ENCODE results near the gene ARSG. TPM values are rescaled to one million over a fixed set of nuclear protein-coding genes. Genes with fewer than 3 reads are reported as not detected.
"Not testable (repeated sequence)": the region's sequence is repeated elsewhere in the genome, so short reads cannot be mapped to it uniquely, and the experiment has no call there.

The ARSG gene
- total RNA-seq, 1 experiment from 2014 or later = 7.9 TPM

- TF ChIP-seq NR1H2 (CRISPR knock-in tag; IDR thresholded peaks at IDR 0.05) (no peak), ZBTB21 (CRISPR knock-in tag; IDR thresholded peaks at IDR 0.05; ENCODE audit: borderline replicate concordance) (no peak), GRHL2 (CRISPR knock-in tag; IDR thresholded peaks at IDR 0.05; ENCODE audit: insufficient replicate concordance, severe bottlenecking) (no peak), ZMAT4 (CRISPR knock-in tag; IDR thresholded peaks at IDR 0.05) (no peak), OVOL2 (CRISPR knock-in tag; IDR thresholded peaks at IDR 0.05; ENCODE audit: borderline replicate concordance) (no peak), ESRRA (CRISPR knock-in tag; IDR thresholded peaks at IDR 0.05; ENCODE audit: borderline replicate concordance) (no peak)
- TF ChIP-seq, protein P1, sequence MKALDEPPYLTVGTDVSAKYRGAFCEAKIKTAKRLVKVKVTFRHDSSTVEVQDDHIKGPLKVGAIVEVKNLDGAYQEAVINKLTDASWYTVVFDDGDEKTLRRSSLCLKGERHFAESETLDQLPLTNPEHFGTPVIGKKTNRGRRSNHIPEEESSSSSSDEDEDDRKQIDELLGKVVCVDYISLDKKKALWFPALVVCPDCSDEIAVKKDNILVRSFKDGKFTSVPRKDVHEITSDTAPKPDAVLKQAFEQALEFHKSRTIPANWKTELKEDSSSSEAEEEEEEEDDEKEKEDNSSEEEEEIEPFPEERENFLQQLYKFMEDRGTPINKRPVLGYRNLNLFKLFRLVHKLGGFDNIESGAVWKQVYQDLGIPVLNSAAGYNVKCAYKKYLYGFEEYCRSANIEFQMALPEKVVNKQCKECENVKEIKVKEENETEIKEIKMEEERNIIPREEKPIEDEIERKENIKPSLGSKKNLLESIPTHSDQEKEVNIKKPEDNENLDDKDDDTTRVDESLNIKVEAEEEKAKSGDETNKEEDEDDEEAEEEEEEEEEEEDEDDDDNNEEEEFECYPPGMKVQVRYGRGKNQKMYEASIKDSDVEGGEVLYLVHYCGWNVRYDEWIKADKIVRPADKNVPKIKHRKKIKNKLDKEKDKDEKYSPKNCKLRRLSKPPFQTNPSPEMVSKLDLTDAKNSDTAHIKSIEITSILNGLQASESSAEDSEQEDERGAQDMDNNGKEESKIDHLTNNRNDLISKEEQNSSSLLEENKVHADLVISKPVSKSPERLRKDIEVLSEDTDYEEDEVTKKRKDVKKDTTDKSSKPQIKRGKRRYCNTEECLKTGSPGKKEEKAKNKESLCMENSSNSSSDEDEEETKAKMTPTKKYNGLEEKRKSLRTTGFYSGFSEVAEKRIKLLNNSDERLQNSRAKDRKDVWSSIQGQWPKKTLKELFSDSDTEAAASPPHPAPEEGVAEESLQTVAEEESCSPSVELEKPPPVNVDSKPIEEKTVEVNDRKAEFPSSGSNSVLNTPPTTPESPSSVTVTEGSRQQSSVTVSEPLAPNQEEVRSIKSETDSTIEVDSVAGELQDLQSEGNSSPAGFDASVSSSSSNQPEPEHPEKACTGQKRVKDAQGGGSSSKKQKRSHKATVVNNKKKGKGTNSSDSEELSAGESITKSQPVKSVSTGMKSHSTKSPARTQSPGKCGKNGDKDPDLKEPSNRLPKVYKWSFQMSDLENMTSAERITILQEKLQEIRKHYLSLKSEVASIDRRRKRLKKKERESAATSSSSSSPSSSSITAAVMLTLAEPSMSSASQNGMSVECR (CRISPR knock-in tag; IDR thresholded peaks at IDR 0.05; ENCODE audit: borderline replicate concordance) = no peak
Measured at GRCh38 chr17:68353111-68353521, 61.8 kb downstream of the ARSG start (continued).

- H3K4me1 Mint-ChIP-seq; H3K27me3 Mint-ChIP-seq (ENCODE audit: low read depth); H3K36me3 Mint-ChIP-seq; ATAC-seq; H3K4me3 Mint-ChIP-seq; H3K27ac Mint-ChIP-seq; POLR2A ChIA-PET; H3K9me3 Mint-ChIP-seq; DNase-seq (ENCODE audit: low spot score): not testable (repeated sequence)
- CTCF ChIA-PET = interaction anchor here (1.4 kb wide), 1 partner anchor 45 kb away, joined by 5 read pairs; no protein-coding TSS in a partner anchor
Measured at GRCh38 chr17:68354311-68354710, 63.0 kb downstream of the ARSG start.

- DNase-seq (ENCODE audit: low spot score); H3K27ac Mint-ChIP-seq; H3K27me3 Mint-ChIP-seq (ENCODE audit: low read depth); H3K9me3 Mint-ChIP-seq; ATAC-seq; H3K4me3 Mint-ChIP-seq; H3K36me3 Mint-ChIP-seq; POLR2A ChIA-PET: not testable (repeated sequence)
- peaks cover 10% of the 10 kb centered on the region for H3K4me1 Mint-ChIP-seq
- CTCF ChIA-PET = interaction anchor here (0.7 to 1.4 kb wide), 2 partner anchors 44 kb away, joined by 3 to 5 read pairs; no protein-coding TSS in a partner anchor
Measured at GRCh38 chr17:68355108-68355507, 63.8 kb downstream of the ARSG start.

GRCh38 chr17:68356520-68356919 is 65.2 kb downstream of the ARSG start:
- H3K27ac Mint-ChIP-seq = no peak overlapping the region; the same call in 1 of the 2 replicates
- peaks cover 17% of the 10 kb centered on the region for H3K4me1 Mint-ChIP-seq
- no peak overlapping the region for H3K4me3 Mint-ChIP-seq
- ChIA-PET POLR2A (interaction anchor here (0.6 kb wide), 1 partner anchor 63 kb away, joined by 5 read pairs; no protein-coding TSS in a partner anchor), CTCF (interaction anchor here (0.5 kb wide), 1 partner anchor 675 kb away, joined by 4 read pairs; no protein-coding TSS in a partner anchor)
- H3K9me3 Mint-ChIP-seq = 0 out of 2 replicates have a peak, but pooled peaks cover 7% of the 10 kb centered on the region
- TF ChIP-seq, protein P2, sequence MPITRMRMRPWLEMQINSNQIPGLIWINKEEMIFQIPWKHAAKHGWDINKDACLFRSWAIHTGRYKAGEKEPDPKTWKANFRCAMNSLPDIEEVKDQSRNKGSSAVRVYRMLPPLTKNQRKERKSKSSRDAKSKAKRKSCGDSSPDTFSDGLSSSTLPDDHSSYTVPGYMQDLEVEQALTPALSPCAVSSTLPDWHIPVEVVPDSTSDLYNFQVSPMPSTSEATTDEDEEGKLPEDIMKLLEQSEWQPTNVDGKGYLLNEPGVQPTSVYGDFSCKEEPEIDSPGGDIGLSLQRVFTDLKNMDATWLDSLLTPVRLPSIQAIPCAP (CRISPR knock-in tag; IDR thresholded peaks at IDR 0.05) = no peak
- TF ChIP-seq KAT7 (CRISPR knock-in tag; IDR thresholded peaks at IDR 0.05; ENCODE audit: borderline replicate concordance) (no peak), TCF7 (CRISPR knock-in tag; IDR thresholded peaks at IDR 0.05; ENCODE audit: low read depth) (no peak), MXD4 (CRISPR knock-in tag; IDR thresholded peaks at IDR 0.05; ENCODE audit: borderline replicate concordance) (no peak)
- TF ChIP-seq, protein P3, sequence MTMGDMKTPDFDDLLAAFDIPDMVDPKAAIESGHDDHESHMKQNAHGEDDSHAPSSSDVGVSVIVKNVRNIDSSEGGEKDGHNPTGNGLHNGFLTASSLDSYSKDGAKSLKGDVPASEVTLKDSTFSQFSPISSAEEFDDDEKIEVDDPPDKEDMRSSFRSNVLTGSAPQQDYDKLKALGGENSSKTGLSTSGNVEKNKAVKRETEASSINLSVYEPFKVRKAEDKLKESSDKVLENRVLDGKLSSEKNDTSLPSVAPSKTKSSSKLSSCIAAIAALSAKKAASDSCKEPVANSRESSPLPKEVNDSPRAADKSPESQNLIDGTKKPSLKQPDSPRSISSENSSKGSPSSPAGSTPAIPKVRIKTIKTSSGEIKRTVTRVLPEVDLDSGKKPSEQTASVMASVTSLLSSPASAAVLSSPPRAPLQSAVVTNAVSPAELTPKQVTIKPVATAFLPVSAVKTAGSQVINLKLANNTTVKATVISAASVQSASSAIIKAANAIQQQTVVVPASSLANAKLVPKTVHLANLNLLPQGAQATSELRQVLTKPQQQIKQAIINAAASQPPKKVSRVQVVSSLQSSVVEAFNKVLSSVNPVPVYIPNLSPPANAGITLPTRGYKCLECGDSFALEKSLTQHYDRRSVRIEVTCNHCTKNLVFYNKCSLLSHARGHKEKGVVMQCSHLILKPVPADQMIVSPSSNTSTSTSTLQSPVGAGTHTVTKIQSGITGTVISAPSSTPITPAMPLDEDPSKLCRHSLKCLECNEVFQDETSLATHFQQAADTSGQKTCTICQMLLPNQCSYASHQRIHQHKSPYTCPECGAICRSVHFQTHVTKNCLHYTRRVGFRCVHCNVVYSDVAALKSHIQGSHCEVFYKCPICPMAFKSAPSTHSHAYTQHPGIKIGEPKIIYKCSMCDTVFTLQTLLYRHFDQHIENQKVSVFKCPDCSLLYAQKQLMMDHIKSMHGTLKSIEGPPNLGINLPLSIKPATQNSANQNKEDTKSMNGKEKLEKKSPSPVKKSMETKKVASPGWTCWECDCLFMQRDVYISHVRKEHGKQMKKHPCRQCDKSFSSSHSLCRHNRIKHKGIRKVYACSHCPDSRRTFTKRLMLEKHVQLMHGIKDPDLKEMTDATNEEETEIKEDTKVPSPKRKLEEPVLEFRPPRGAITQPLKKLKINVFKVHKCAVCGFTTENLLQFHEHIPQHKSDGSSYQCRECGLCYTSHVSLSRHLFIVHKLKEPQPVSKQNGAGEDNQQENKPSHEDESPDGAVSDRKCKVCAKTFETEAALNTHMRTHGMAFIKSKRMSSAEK (CRISPR knock-in tag; IDR thresholded peaks at IDR 0.05; ENCODE audit: borderline replicate concordance) = no peak
- TF ChIP-seq, protein P4, sequence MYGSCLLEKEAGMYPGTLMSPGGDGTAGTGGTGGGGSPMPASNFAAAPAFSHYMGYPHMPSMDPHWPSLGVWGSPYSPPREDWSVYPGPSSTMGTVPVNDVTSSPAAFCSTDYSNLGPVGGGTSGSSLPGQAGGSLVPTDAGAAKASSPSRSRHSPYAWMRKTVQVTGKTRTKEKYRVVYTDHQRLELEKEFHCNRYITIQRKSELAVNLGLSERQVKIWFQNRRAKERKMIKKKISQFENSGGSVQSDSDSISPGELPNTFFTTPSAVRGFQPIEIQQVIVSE (CRISPR knock-in tag; IDR thresholded peaks at IDR 0.05; ENCODE audit: borderline replicate concordance) = no peak
- 0 out of 2 replicates have a peak, but pooled peaks cover 3% of the 10 kb centered on the region for H3K36me3 Mint-ChIP-seq
- no peaks in the 10 kb centered on the region for H3K27me3 Mint-ChIP-seq (ENCODE audit: low read depth)
- no peak for DNase-seq (ENCODE audit: low spot score)
- no peak for ATAC-seq
